Smooth muscle cell (in vitro differentiated cells): ENCODE data around the gene ZNF516. TPM values are rescaled to one million over a fixed set of nuclear protein-coding genes. Genes with fewer than 3 reads are reported as not detected.

Experiments used
- DNase-seq: peaks from one replicate; lab custom pipeline; 2025; ENCODE audit not compliant: unreplicated experiment; lab: John Stamatoyannopoulos, UW
- H2AFZ ChIP-seq: fragments of 200-600 bp; sonication (generic); 2 replicates; pipeline ENCODE4 v1.6.0; 2016; ENCODE audit warnings: antibody characterized with exemption, low read depth, mild to moderate bottlenecking
- H3F3A ChIP-seq: fragments of 200-600 bp; sonication (generic); 2 replicates; pipeline ENCODE4 v1.6.0; 2017; ENCODE audit warnings: antibody characterized with exemption, low read depth
- H3K27ac ChIP-seq: fragments of 200-600 bp; sonication (generic); 2 replicates; pipeline ENCODE4 v1.5.1; 2016; ENCODE audit warnings: low read depth, mild to moderate bottlenecking
- H3K27me3 ChIP-seq: fragments of 200-600 bp; sonication (generic); 2 replicates; pipeline ENCODE4 v1.6.1; 2016; ENCODE audit warnings: low read depth, mild to moderate bottlenecking
- H3K36me3 ChIP-seq: fragments of 200-600 bp; sonication (generic); 2 replicates; pipeline ENCODE4 v1.5.1; 2016; ENCODE audit warnings: low read depth
- H3K4me1 ChIP-seq: fragments of 200-600 bp; sonication (generic); 2 replicates; pipeline ENCODE4 v1.5.1; 2016; ENCODE audit warnings: low read depth
- H3K4me2 ChIP-seq: fragments of 200-600 bp; sonication (generic); 2 replicates; pipeline ENCODE4 v1.6.0; 2016; ENCODE audit warnings: mild to moderate bottlenecking
- H3K4me3 ChIP-seq: fragments of 200-600 bp; sonication (generic); 2 replicates; pipeline ENCODE4 v1.5.1; 2016; ENCODE audit warnings: mild to moderate bottlenecking
- H3K79me2 ChIP-seq: fragments of 200-600 bp; sonication (generic); 2 replicates; pipeline ENCODE4 v1.6.0; 2016; ENCODE audit warnings: low read depth, mild to moderate bottlenecking
- H3K9ac ChIP-seq: fragments of 200-600 bp; sonication (generic); 2 replicates; pipeline ENCODE4 v1.6.0; 2016; ENCODE audit warnings: low read depth
- H3K9me3 ChIP-seq: fragments of 200-600 bp; sonication (generic); replicated peaks from 2 replicates; pipeline ENCODE4 v1.5.1; 2016; ENCODE audit warnings: low read depth
- H4K20me1 ChIP-seq: fragments of 200-600 bp; sonication (generic); 2 replicates; pipeline ENCODE4 v1.6.0; 2016; ENCODE audit warnings: low read depth
- CTCF ChIP-seq: fragments of 200-600 bp; sonication (generic); IDR thresholded peaks from 2 replicates; pipeline ENCODE4 v1.5.1; 2017; ENCODE audit warnings: borderline replicate concordance, mild to moderate bottlenecking, antibody characterized with exemption; ENCODE audit not compliant: insufficient read depth, poor library complexity, severe bottlenecking
- WGBS: methylation state at CpG from one replicate; pipeline ENCODE4 v1.1.7; 2016; ENCODE audit warnings: low lambda C conversion rate; 5-methylcytosine and 5-hydroxymethylcytosine counted together
- polyA plus RNA-seq: library from polyadenylated mRNA; unstranded; fragments of >200 nt; fragmentation: Nextera tagmentation; extraction: Ambion mirVana; gene quantifications from 2 replicates; pipeline ENCODE4 v1.2.1, GENCODE V29; 2016
- total RNA-seq: library from RNA; depleted of rRNA; stranded (reverse); fragments of >200 nt; gene quantifications from 2 replicates; pipeline ENCODE4 v1.2.3, GENCODE V29; 2014

Gene ZNF516
- total and polyA plus RNA-seq, 2 experiments from 2014 or later = 15.6 to 24.2 TPM

GRCh38 chr18:76490033-76490432 lies 5.0 kb downstream of the ZNF516 start:
- H2AFZ ChIP-seq = no peak overlapping the region
- H3K4me1 ChIP-seq = peaks cover 43% of the 10 kb centered on the region
- no peak for DNase-seq
- peaks cover 23% of the 10 kb centered on the region for H3F3A ChIP-seq
- H3K36me3 ChIP-seq = no peaks in the 10 kb centered on the region
- peak overlapping the region; percentile 28 for H3K27ac ChIP-seq
- peak overlapping the region; percentile 92 for H3K4me2 ChIP-seq
- no peaks in the 10 kb centered on the region for H3K27me3 ChIP-seq
- peak overlapping the region; percentile 88 for H3K9ac ChIP-seq
- H3K4me3 ChIP-seq = peak overlapping the region; percentile 76
- H3K9me3 ChIP-seq = no peaks in the 10 kb centered on the region
- H4K20me1 ChIP-seq = peaks cover 76% of the 10 kb centered on the region
- TF ChIP-seq CTCF = no peak
- peaks cover 60% of the 10 kb centered on the region for H3K79me2 ChIP-seq
- WGBS = 40% methylated on average over 5 of the region's 5 CpGs

- H3K9ac ChIP-seq = no peak overlapping the region
- peak overlapping the region; percentile 92 for H3K4me2 ChIP-seq
- H3F3A ChIP-seq = peaks cover 18% of the 10 kb centered on the region
- H3K27me3 ChIP-seq = no peaks in the 10 kb centered on the region
- H3K79me2 ChIP-seq = peaks cover 69% of the 10 kb centered on the region
- no peak overlapping the region for H3K27ac ChIP-seq
- no peak for DNase-seq
- 66% methylated on average over 4 of the region's 4 CpGs for WGBS
- peaks cover 43% of the 10 kb centered on the region for H3K4me1 ChIP-seq
- no peaks in the 10 kb centered on the region for H3K36me3 ChIP-seq
- no peaks in the 10 kb centered on the region for H3K9me3 ChIP-seq
- peak overlapping the region; percentile 76 for H3K4me3 ChIP-seq
- H4K20me1 ChIP-seq = peaks cover 86% of the 10 kb centered on the region
- TF ChIP-seq CTCF = no peak
- no peak overlapping the region for H2AFZ ChIP-seq
These were observed 6.0 kb downstream of the ZNF516 start for GRCh38 chr18:76489081-76489480.

GRCh38 chr18:76488190-76488589 lies 6.9 kb downstream of the ZNF516 start:
- no peak overlapping the region for H3K27ac ChIP-seq
- DNase-seq = no peak
- peaks cover 78% of the 10 kb centered on the region for H3K79me2 ChIP-seq

More at GRCh38 chr18:76488190-76488589, 6.9 kb downstream of the ZNF516 start:
- no peaks in the 10 kb centered on the region for H3K36me3 ChIP-seq
- no peak for TF ChIP-seq CTCF
- H3K4me3 ChIP-seq = peak overlapping the region; percentile 14
- no peak overlapping the region for H3K9ac ChIP-seq
- H3K4me1 ChIP-seq = peaks cover 43% of the 10 kb centered on the region
- 43% methylated on average over 9 of the region's 9 CpGs for WGBS
- H3K9me3 ChIP-seq = no peaks in the 10 kb centered on the region
- H3K27me3 ChIP-seq = no peaks in the 10 kb centered on the region
- H3K4me2 ChIP-seq = peak overlapping the region; percentile 92
- H4K20me1 ChIP-seq = peaks cover 91% of the 10 kb centered on the region
- H3F3A ChIP-seq = peaks cover 10% of the 10 kb centered on the region
- no peak overlapping the region for H2AFZ ChIP-seq
